Measurements from ENCODE around the gene SAP30. TPM values are rescaled to one million over a fixed set of nuclear protein-coding genes. Genes with fewer than 3 reads are reported as not detected.

The SAP30 gene
- total RNA-seq, 1 donor from 2014 or later, result 22.2 TPM

DNA sequence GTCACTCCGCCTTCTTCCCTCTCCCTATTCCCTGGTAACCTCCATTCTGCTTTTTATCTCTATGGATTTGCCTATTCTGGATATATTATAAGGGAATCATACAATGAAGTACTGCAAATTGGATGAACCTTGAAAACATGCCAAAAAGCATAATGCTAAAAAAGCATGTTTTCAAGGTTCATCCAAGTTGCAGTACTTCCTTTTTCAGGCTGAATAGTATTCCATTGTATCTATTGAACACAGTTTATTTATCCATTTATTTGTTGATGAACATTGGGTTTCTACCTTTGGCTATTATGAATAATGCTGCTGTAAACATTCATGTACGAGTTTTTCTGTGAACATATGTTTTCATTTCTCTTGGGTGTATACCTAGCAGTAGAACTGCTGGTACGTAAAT is 9.2 kb downstream of the SAP30 start:
- no peak overlapping the region for H3K27ac Mint-ChIP-seq (ENCODE audit: unreplicated experiment)
- no peak for DNase-seq (ENCODE audit: low spot score)
- no peaks in the 10 kb centered on the region for H3K9me3 Mint-ChIP-seq (ENCODE audit: unreplicated experiment)
- TF ChIP-seq, protein P1, sequence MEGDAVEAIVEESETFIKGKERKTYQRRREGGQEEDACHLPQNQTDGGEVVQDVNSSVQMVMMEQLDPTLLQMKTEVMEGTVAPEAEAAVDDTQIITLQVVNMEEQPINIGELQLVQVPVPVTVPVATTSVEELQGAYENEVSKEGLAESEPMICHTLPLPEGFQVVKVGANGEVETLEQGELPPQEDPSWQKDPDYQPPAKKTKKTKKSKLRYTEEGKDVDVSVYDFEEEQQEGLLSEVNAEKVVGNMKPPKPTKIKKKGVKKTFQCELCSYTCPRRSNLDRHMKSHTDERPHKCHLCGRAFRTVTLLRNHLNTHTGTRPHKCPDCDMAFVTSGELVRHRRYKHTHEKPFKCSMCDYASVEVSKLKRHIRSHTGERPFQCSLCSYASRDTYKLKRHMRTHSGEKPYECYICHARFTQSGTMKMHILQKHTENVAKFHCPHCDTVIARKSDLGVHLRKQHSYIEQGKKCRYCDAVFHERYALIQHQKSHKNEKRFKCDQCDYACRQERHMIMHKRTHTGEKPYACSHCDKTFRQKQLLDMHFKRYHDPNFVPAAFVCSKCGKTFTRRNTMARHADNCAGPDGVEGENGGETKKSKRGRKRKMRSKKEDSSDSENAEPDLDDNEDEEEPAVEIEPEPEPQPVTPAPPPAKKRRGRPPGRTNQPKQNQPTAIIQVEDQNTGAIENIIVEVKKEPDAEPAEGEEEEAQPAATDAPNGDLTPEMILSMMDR (IDR thresholded peaks at IDR 0.05; ENCODE audit: unreplicated experiment), result no peak
- H3K27me3 Mint-ChIP-seq (ENCODE audit: unreplicated experiment), result no peaks in the 10 kb centered on the region
- no peak overlapping the region for H3K4me3 Mint-ChIP-seq (ENCODE audit: unreplicated experiment)
- H3K36me3 Mint-ChIP-seq (ENCODE audit: low read depth, unreplicated experiment), result no peaks in the 10 kb centered on the region
- H3K4me1 Mint-ChIP-seq (ENCODE audit: unreplicated experiment), result peaks cover 14% of the 10 kb centered on the region

GRCh38 chr4:173380987-173381386 is 10.2 kb downstream of the SAP30 start:
- Mint-ChIP-seq H3K36me3 (ENCODE audit: low read depth, unreplicated experiment) (no peaks in the 10 kb centered on the region), H3K27ac (ENCODE audit: unreplicated experiment) (no peak overlapping the region), H3K9me3 (ENCODE audit: unreplicated experiment) (no peaks in the 10 kb centered on the region), H3K4me3 (ENCODE audit: unreplicated experiment) (no peak overlapping the region), H3K4me1 (ENCODE audit: unreplicated experiment) (peaks cover 14% of the 10 kb centered on the region), H3K27me3 (ENCODE audit: unreplicated experiment) (no peaks in the 10 kb centered on the region)
- no peak for DNase-seq (ENCODE audit: low spot score)
- TF ChIP-seq, protein P1 (IDR thresholded peaks at IDR 0.05; ENCODE audit: unreplicated experiment), result no peak

GRCh38 chr4:173381610-173382009 is 10.9 kb downstream of the SAP30 start:
- peaks cover 14% of the 10 kb centered on the region for H3K4me1 Mint-ChIP-seq (ENCODE audit: unreplicated experiment)
- H3K4me3 Mint-ChIP-seq (ENCODE audit: unreplicated experiment), result no peak overlapping the region
- no peaks in the 10 kb centered on the region for H3K27me3 Mint-ChIP-seq (ENCODE audit: unreplicated experiment)
- no peak for DNase-seq (ENCODE audit: low spot score)
- no peaks in the 10 kb centered on the region for H3K9me3 Mint-ChIP-seq (ENCODE audit: unreplicated experiment)
- TF ChIP-seq, protein P1 (IDR thresholded peaks at IDR 0.05; ENCODE audit: unreplicated experiment), result no peak
- no peak overlapping the region for H3K27ac Mint-ChIP-seq (ENCODE audit: unreplicated experiment)
- H3K36me3 Mint-ChIP-seq (ENCODE audit: low read depth, unreplicated experiment), result no peaks in the 10 kb centered on the region

DNA sequence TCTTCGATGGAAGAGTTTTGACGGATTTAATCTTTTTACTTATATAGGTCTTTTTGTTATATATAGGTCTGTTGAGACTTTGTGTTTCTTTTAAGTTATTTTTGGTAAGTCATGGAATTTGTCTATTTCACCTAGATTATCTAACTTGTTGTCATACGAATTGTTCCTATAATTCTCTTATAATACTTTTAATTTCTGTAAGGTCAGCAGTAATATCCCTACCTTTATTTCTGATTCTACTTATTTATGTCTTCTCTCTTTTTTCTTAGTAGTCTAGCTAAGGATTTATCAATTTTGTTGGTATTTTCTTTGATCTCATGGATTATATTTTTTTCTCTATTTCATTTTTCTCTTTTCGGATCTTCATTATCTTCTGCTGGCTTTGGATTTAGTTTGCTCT is 11.6 kb downstream of the SAP30 start:
- H3K4me3 Mint-ChIP-seq (ENCODE audit: unreplicated experiment), result no peak overlapping the region
- no peaks in the 10 kb centered on the region for H3K27me3 Mint-ChIP-seq (ENCODE audit: unreplicated experiment)
- no peak overlapping the region for H3K27ac Mint-ChIP-seq (ENCODE audit: unreplicated experiment)
- H3K9me3 Mint-ChIP-seq (ENCODE audit: unreplicated experiment), result no peaks in the 10 kb centered on the region
- no peaks in the 10 kb centered on the region for H3K36me3 Mint-ChIP-seq (ENCODE audit: low read depth, unreplicated experiment)
- no peak for DNase-seq (ENCODE audit: low spot score)
- TF ChIP-seq, protein P1 (IDR thresholded peaks at IDR 0.05; ENCODE audit: unreplicated experiment), result no peak
- H3K4me1 Mint-ChIP-seq (ENCODE audit: unreplicated experiment), result peaks cover 14% of the 10 kb centered on the region

- TF ChIP-seq, protein P1 (IDR thresholded peaks at IDR 0.05; ENCODE audit: unreplicated experiment), result no peak
- no peaks in the 10 kb centered on the region for H3K36me3 Mint-ChIP-seq (ENCODE audit: low read depth, unreplicated experiment)
- H3K27me3 Mint-ChIP-seq (ENCODE audit: unreplicated experiment), result no peaks in the 10 kb centered on the region
Observed at GRCh38 chr4:173386751-173387150, 16.0 kb downstream of the SAP30 start.

More at GRCh38 chr4:173386751-173387150, 16.0 kb downstream of the SAP30 start:
- no peak for DNase-seq (ENCODE audit: low spot score)
- Mint-ChIP-seq H3K4me3 (ENCODE audit: unreplicated experiment) (no peak overlapping the region), H3K27ac (ENCODE audit: unreplicated experiment) (no peak overlapping the region), H3K9me3 (ENCODE audit: unreplicated experiment) (no peaks in the 10 kb centered on the region), H3K4me1 (ENCODE audit: unreplicated experiment) (peaks cover 4% of the 10 kb centered on the region)
